Measurements from ENCODE around the gene CHKB.

CHKB gene

GRCh38 chr22:50595189-50595588 is 12.5 kb upstream of the CHKB start:
- DNase-seq: no peak

GRCh38 chr22:50587407-50587806 is 4.8 kb upstream of the CHKB start:
- no peak for DNase-seq

GRCh38 chr22:50586416-50586815 is 3.8 kb upstream of the CHKB start:
- no peak for DNase-seq

GRCh38 chr22:50585781-50586180 is 3.1 kb upstream of the CHKB start:
- no peak for DNase-seq

- no peak for DNase-seq
Observed at GRCh38 chr22:50585238-50585637, 2.6 kb upstream of the CHKB start.

- no peak for DNase-seq
Observed at GRCh38 chr22:50584106-50585096, 1.8 kb upstream of the CHKB start.

- DNase-seq: no peak
Observed at GRCh38 chr22:50583294-50583861, 729 bp upstream of the CHKB start.

GRCh38 chr22:50581950-50582492 is 628 bp downstream of the CHKB start:
- peak; percentile 58 for DNase-seq

GRCh38 chr22:50581031-50581949 is 1.4 kb downstream of the CHKB start:
- no peak for DNase-seq

GRCh38 chr22:50579752-50580151 is 2.9 kb downstream of the CHKB start:
- DNase-seq: no peak

GRCh38 chr22:50578776-50579310 is 3.8 kb downstream of the CHKB start:
- no peak for DNase-seq

GRCh38 chr22:50577987-50578775 is 4.5 kb downstream of the CHKB start, which contains the start of gene CPT1B:
Gene CPT1B (minus strand): TSS chr22:50578427. CDS start chr22:50577915, 512 bp downstream.
- DNase-seq: no peak

- no peak for DNase-seq
Observed at GRCh38 chr22:50577697-50577986, 5.0 kb downstream of the CHKB start.

GRCh38 chr22:50576806-50577696 is 5.6 kb downstream of the CHKB start:
- DNase-seq: no peak

GRCh38 chr22:50576070-50576469 is 6.6 kb downstream of the CHKB start:
- no peak for DNase-seq

- DNase-seq: no peak
Observed at GRCh38 chr22:50575426-50575941, 7.2 kb downstream of the CHKB start.

GRCh38 chr22:50574383-50574755 is 8.3 kb downstream of the CHKB start:
- DNase-seq: no peak

- DNase-seq: no peak
Observed at GRCh38 chr22:50573491-50574382, 8.9 kb downstream of the CHKB start.

- DNase-seq: no peak
Observed at GRCh38 chr22:50572965-50573364, 9.7 kb downstream of the CHKB start.
